ENCODE data around the gene CA10. TPM values are rescaled to one million over a fixed set of nuclear protein-coding genes. Genes with fewer than 3 reads are reported as not detected.

The CA10 gene
- total RNA-seq, 1 donor from 2014 or later, result 10.4 TPM

GRCh38 chr17:52159246-52160135 is 977 bp upstream of the CA10 start:
- peaks cover 0 to 3% (median 0%) of the 10 kb centered on the region in 3 donors for H3K9me3 ChIP-seq (ENCODE audit: control insufficient read depth in 3 of 3, low read length in 3 of 3)
- H3K27ac ChIP-seq (ENCODE audit: low read depth, low read length), result no peak overlapping the region
- H3K27me3 ChIP-seq (ENCODE audit: control insufficient read depth in 3 of 3, insufficient read depth in 3 of 3, low read length in 3 of 3), result peaks cover 38 to 50% (median 39%) of the 10 kb centered on the region in 3 donors
- no peak overlapping the region for H3K4me3 ChIP-seq (ENCODE audit: low read length in 3 of 3)
- H3K36me3 ChIP-seq (ENCODE audit: control insufficient read depth in 3 of 3, insufficient read depth in 3 of 3, low read length in 3 of 3), result no peaks in the 10 kb centered on the region
- no peak overlapping the region for H3K9ac ChIP-seq (ENCODE audit: low read depth in 1 of 3, low read length in 3 of 3)
- H3K4me1 ChIP-seq (ENCODE audit: control insufficient read depth in 3 of 3, insufficient read depth in 3 of 3, low read length in 3 of 3), result peaks cover 0 to 12% (median 3%) of the 10 kb centered on the region in 3 donors

DNA sequence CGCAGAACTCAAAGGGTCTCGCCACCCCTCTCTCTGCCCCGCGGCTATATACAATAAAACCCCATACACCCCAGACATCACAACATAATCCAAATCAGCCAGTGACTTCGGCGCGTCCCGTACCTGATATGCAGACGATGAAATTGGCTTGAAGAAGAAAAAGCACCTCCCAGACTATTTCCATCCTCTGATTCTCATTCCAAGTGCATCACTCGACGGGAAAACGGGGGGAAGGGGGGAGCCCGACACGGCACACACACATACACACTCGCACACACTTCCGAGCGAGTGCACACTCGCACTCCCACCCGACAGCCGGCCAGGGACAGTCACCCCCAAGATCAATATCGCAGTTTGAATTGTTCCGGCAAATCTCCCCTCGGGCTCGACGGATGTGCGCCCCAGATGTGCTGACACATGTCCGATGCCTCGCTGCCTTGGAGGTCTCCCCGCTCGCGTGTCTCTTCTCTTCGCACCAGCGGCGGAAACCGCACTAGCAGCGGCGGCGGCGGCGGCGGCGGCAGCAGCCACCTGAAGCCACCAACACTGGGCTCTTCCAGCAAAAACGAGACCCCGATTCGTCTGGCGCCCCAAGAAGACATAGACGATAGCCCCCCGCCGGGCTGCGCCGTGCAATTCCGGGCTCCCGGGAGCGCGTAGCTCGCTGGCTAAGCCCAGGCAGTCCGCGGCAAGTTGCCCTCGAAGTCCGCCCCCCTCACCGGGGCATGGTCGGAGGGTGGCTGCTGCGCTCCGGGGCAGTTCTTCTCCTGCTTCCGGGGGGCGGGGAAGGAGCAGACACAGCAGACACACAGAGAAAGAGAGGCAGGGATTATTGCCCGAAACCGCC is 688 bp downstream of the CA10 start:
- H3K36me3 ChIP-seq (ENCODE audit: control insufficient read depth in 3 of 3, insufficient read depth in 3 of 3, low read length in 3 of 3), result no peaks in the 10 kb centered on the region
- H3K27me3 ChIP-seq (ENCODE audit: control insufficient read depth in 3 of 3, insufficient read depth in 3 of 3, low read length in 3 of 3), result peaks cover 38 to 53% (median 39%) of the 10 kb centered on the region in 3 donors
- peaks cover 0 to 3% (median 0%) of the 10 kb centered on the region in 3 donors for H3K9me3 ChIP-seq (ENCODE audit: control insufficient read depth in 3 of 3, low read length in 3 of 3)
- H3K27ac ChIP-seq (ENCODE audit: low read depth, low read length), result no peak overlapping the region
- H3K4me1 ChIP-seq (ENCODE audit: control insufficient read depth in 3 of 3, insufficient read depth in 3 of 3, low read length in 3 of 3), result peaks cover 0 to 12% (median 3%) of the 10 kb centered on the region in 3 donors
- H3K9ac ChIP-seq (ENCODE audit: low read depth in 1 of 3, low read length in 3 of 3), result no peak overlapping the region
- H3K4me3 ChIP-seq (ENCODE audit: low read length in 3 of 3), result no peak overlapping the region

DNA sequence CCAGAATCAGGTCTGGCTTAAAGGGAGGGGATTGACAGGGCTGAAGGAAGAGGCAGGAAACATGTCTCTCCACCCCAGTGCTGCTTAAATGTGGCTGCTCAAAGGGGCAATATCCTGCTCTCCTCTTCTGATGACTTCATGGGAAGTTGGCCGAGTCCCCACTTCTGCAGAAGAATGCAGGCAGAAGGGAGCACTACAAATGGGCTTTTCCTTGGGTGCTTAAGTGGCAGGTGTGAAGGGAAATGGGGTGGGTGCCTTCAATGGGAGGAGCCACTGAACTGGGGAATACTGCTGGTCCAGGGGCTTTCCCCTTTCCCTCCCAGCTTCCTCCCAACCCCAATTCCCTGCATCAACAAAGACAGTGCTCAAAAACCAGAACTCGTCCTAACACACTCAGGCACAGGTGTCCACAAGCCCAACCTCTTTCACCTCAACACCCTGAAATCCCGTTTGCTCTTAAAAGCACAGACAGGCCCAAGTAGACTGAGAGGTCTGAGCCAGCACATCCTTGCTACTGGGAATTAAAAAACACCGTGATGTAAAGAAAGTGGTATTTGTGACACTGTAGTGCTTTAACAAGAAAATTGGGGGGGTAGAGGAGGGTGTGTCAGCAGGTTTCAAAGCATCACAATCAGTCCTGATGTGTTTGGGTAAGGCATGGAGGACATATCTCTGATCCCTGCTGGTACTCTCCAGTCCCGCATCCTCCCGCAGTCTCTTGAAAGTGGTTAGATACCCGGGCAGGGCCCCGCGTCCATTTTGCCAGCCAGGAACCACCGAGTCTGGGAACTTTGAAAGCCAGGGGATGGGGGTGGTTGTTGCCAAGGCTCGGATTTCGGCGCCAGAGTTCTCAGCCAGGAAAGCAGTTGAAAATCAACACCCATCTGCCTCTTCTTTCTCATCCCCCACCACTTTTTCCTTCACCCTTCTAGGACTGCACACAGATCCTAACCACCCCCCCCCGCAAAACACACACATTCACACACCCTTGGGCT is 1.6 kb downstream of the CA10 start:
- Histone ChIP-seq H3K9me3 (ENCODE audit: control insufficient read depth in 3 of 3, low read length in 3 of 3) (no peaks in the 10 kb centered on the region), H3K9ac (ENCODE audit: low read depth in 1 of 3, low read length in 3 of 3) (no peak overlapping the region), H3K4me3 (ENCODE audit: low read length in 3 of 3) (no peak overlapping the region), H3K27me3 (ENCODE audit: control insufficient read depth in 3 of 3, insufficient read depth in 3 of 3, low read length in 3 of 3) (peaks cover 38 to 53% (median 39%) of the 10 kb centered on the region in 3 donors), H3K27ac (ENCODE audit: low read depth, low read length) (no peak overlapping the region), H3K4me1 (ENCODE audit: control insufficient read depth in 3 of 3, insufficient read depth in 3 of 3, low read length in 3 of 3) (peaks cover 0 to 12% (median 3%) of the 10 kb centered on the region in 3 donors), H3K36me3 (ENCODE audit: control insufficient read depth in 3 of 3, insufficient read depth in 3 of 3, low read length in 3 of 3) (no peaks in the 10 kb centered on the region)

DNA sequence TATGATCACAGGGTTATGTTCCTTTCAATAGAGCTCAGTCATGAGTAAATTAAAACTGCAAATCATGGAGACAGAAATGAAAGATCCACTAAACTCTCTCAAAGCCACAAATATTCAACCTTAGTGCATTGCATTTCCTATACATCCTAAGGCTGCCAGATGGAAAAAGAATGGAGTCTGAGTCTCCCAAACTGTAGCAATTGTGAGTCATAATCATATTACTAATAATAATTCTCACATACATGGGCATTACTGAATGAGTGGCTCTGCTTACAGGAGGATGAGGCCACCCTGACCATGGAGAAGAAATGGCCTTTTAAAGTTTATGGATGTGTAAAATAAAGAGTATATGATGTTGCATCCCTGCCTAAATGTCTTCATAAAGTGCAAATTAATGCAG is 3.2 kb downstream of the CA10 start:
- peaks cover 0 to 12% (median 3%) of the 10 kb centered on the region in 3 donors for H3K4me1 ChIP-seq (ENCODE audit: control insufficient read depth in 3 of 3, insufficient read depth in 3 of 3, low read length in 3 of 3)
- no peaks in the 10 kb centered on the region for H3K36me3 ChIP-seq (ENCODE audit: control insufficient read depth in 3 of 3, insufficient read depth in 3 of 3, low read length in 3 of 3)
- H3K27me3 ChIP-seq (ENCODE audit: control insufficient read depth in 3 of 3, insufficient read depth in 3 of 3, low read length in 3 of 3), result peaks cover 34 to 50% (median 36%) of the 10 kb centered on the region in 3 donors
- no peak overlapping the region for H3K27ac ChIP-seq (ENCODE audit: low read depth, low read length)
- H3K9me3 ChIP-seq (ENCODE audit: control insufficient read depth in 3 of 3, low read length in 3 of 3), result no peaks in the 10 kb centered on the region
- H3K4me3 ChIP-seq (ENCODE audit: low read length in 3 of 3), result no peak overlapping the region
- no peak overlapping the region for H3K9ac ChIP-seq (ENCODE audit: low read depth in 1 of 3, low read length in 3 of 3)

DNA sequence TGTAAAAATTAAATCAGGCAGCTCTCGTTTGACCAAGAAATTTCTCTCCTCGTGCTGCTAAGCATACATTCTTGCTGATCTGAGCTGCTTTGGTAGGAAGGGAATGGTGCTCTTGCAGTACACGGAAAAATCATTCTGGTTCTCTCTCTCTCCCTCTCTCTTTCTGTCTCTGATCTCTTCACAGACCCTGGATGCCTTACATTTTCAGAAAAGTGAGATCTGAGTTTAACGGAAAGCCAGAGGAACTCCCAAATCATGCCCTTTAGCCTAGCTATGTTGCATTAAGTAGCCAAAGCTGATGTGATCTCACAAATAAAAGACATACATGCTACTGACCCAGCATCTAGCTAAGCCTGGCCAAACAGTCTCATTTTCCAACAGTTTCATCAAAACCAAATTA is 4.0 kb downstream of the CA10 start:
- Histone ChIP-seq H3K4me3 (ENCODE audit: low read length in 3 of 3) (no peak overlapping the region), H3K9ac (ENCODE audit: low read depth in 1 of 3, low read length in 3 of 3) (no peak overlapping the region), H3K36me3 (ENCODE audit: control insufficient read depth in 3 of 3, insufficient read depth in 3 of 3, low read length in 3 of 3) (no peaks in the 10 kb centered on the region), H3K9me3 (ENCODE audit: control insufficient read depth in 3 of 3, low read length in 3 of 3) (no peaks in the 10 kb centered on the region), H3K4me1 (ENCODE audit: control insufficient read depth in 3 of 3, insufficient read depth in 3 of 3, low read length in 3 of 3) (peaks cover 0 to 12% (median 3%) of the 10 kb centered on the region in 3 donors), H3K27me3 (ENCODE audit: control insufficient read depth in 3 of 3, insufficient read depth in 3 of 3, low read length in 3 of 3) (peaks cover 25 to 42% (median 28%) of the 10 kb centered on the region in 3 donors), H3K27ac (ENCODE audit: low read depth, low read length) (no peak overlapping the region)

- Histone ChIP-seq H3K9me3 (ENCODE audit: control insufficient read depth in 3 of 3, low read length in 3 of 3) (no peaks in the 10 kb centered on the region), H3K4me3 (ENCODE audit: low read length in 3 of 3) (no peak overlapping the region), H3K4me1 (ENCODE audit: control insufficient read depth in 3 of 3, insufficient read depth in 3 of 3, low read length in 3 of 3) (peaks cover 0 to 3% (median 0%) of the 10 kb centered on the region in 3 donors), H3K36me3 (ENCODE audit: control insufficient read depth in 3 of 3, insufficient read depth in 3 of 3, low read length in 3 of 3) (no peaks in the 10 kb centered on the region), H3K9ac (ENCODE audit: low read depth in 1 of 3, low read length in 3 of 3) (no peak overlapping the region), H3K27me3 (ENCODE audit: control insufficient read depth in 3 of 3, insufficient read depth in 3 of 3, low read length in 3 of 3) (peaks cover 0 to 9% (median 0%) of the 10 kb centered on the region in 3 donors), H3K27ac (ENCODE audit: low read depth, low read length) (no peak overlapping the region)
Observed at GRCh38 chr17:52150935-52151334, 7.6 kb downstream of the CA10 start.

DNA sequence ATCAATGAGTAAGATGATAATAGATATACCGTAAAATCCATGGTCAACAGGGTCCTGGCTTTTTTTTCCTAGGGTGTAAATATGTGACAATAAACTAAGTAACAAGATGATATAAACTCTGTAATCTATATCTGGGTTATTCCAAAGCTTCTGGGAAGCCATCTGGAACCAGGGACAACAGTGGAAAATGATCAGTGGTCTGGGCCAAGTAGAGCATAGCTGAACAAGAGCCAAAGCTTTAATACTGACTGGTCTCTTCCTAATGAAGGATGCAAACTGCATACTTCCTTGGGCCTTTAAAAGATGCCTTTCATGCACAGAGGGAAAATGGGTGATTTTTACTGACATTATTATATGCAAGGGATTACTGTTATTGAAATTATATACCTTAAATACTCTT is 8.9 kb downstream of the CA10 start:
- no peak overlapping the region for H3K4me3 ChIP-seq (ENCODE audit: low read length in 3 of 3)
- peaks cover 0 to 3% (median 0%) of the 10 kb centered on the region in 3 donors for H3K4me1 ChIP-seq (ENCODE audit: control insufficient read depth in 3 of 3, insufficient read depth in 3 of 3, low read length in 3 of 3)
- H3K27ac ChIP-seq (ENCODE audit: low read depth, low read length), result no peak overlapping the region
- H3K9me3 ChIP-seq (ENCODE audit: control insufficient read depth in 3 of 3, low read length in 3 of 3), result no peaks in the 10 kb centered on the region
- peaks cover 0 to 4% (median 0%) of the 10 kb centered on the region in 3 donors for H3K27me3 ChIP-seq (ENCODE audit: control insufficient read depth in 3 of 3, insufficient read depth in 3 of 3, low read length in 3 of 3)
- no peaks in the 10 kb centered on the region for H3K36me3 ChIP-seq (ENCODE audit: control insufficient read depth in 3 of 3, insufficient read depth in 3 of 3, low read length in 3 of 3)
- H3K9ac ChIP-seq (ENCODE audit: low read depth in 1 of 3, low read length in 3 of 3), result no peak overlapping the region

DNA sequence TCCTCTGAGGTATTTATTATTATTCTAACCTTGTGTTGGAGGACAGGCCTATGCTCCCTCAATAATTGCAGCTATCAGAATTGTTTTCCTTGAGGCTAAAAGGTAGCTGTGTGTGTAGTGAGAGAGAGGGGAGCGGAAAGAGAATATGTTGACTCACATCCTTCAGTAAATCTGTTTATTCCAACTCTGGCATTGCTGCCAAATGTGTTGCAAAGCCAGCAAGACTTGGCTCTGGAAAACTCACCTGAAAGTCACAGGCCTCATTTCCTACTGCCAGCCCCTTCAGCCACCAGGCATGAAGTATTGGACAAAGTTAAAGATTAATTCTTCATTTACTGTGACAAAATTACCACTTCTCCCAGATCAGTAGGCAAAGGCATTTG is 9.6 kb downstream of the CA10 start:
- Histone ChIP-seq H3K36me3 (ENCODE audit: control insufficient read depth in 3 of 3, insufficient read depth in 3 of 3, low read length in 3 of 3) (no peaks in the 10 kb centered on the region), H3K27me3 (ENCODE audit: control insufficient read depth in 3 of 3, insufficient read depth in 3 of 3, low read length in 3 of 3) (no peaks in the 10 kb centered on the region), H3K27ac (ENCODE audit: low read depth, low read length) (no peak overlapping the region), H3K4me3 (ENCODE audit: low read length in 3 of 3) (no peak overlapping the region), H3K9me3 (ENCODE audit: control insufficient read depth in 3 of 3, low read length in 3 of 3) (no peaks in the 10 kb centered on the region), H3K4me1 (ENCODE audit: control insufficient read depth in 3 of 3, insufficient read depth in 3 of 3, low read length in 3 of 3) (peaks cover 0 to 3% (median 0%) of the 10 kb centered on the region in 3 donors), H3K9ac (ENCODE audit: low read depth in 1 of 3, low read length in 3 of 3) (no peak overlapping the region)

GRCh38 chr17:52148288-52148968 is 10.1 kb downstream of the CA10 start:
- H3K27ac ChIP-seq (ENCODE audit: low read depth, low read length), result no peak overlapping the region
- no peaks in the 10 kb centered on the region for H3K36me3 ChIP-seq (ENCODE audit: control insufficient read depth in 3 of 3, insufficient read depth in 3 of 3, low read length in 3 of 3)
- H3K4me3 ChIP-seq (ENCODE audit: low read length in 3 of 3), result no peak overlapping the region
- H3K4me1 ChIP-seq (ENCODE audit: control insufficient read depth in 3 of 3, insufficient read depth in 3 of 3, low read length in 3 of 3), result peaks cover 0 to 3% (median 0%) of the 10 kb centered on the region in 3 donors
- no peaks in the 10 kb centered on the region for H3K9me3 ChIP-seq (ENCODE audit: control insufficient read depth in 3 of 3, low read length in 3 of 3)
- H3K9ac ChIP-seq (ENCODE audit: low read depth in 1 of 3, low read length in 3 of 3), result no peak overlapping the region
- no peaks in the 10 kb centered on the region for H3K27me3 ChIP-seq (ENCODE audit: control insufficient read depth in 3 of 3, insufficient read depth in 3 of 3, low read length in 3 of 3)
